A549 (cell line): Measurements from ENCODE around the gene FBXO31.

Experiments
- CHD2 ChIP-seq: fragments of 150-350 bp; IDR thresholded peaks from 2 replicates; pipeline ENCODE4 v1.6.1; 2014; ENCODE audit warnings: low read length; ENCODE audit not compliant: partially characterized antibody
- KDM1A ChIP-seq: fragments of 200-600 bp; sonication (generic); IDR thresholded peaks from 2 replicates; pipeline ENCODE4 v1.6.1; 2016; ENCODE audit warnings: low read depth, mild to moderate bottlenecking
- KDM5A ChIP-seq: fragments of 200-600 bp; sonication (generic); IDR thresholded peaks from 2 replicates; pipeline ENCODE4 v1.6.1; 2016; ENCODE audit warnings: antibody characterized with exemption, mild to moderate bottlenecking
- MAFK ChIP-seq: fragments of 450-650 bp; IDR thresholded peaks from 2 replicates; pipeline ENCODE4 v1.6.1; 2014; ENCODE audit not compliant: partially characterized antibody
- PHF8 ChIP-seq: fragments of 200-600 bp; sonication (generic); IDR thresholded peaks from 2 replicates; pipeline ENCODE4 v1.6.1; 2016; ENCODE audit warnings: low read depth, mild to moderate bottlenecking, antibody characterized with exemption, moderate library complexity, borderline replicate concordance
- POLR2A ChIP-seq: IDR thresholded peaks from 2 replicates; pipeline ENCODE4 v1.6.1; 2012; ENCODE audit warnings: mild to moderate bottlenecking, low read length
- RCOR1 ChIP-seq: fragments of 150-350 bp; IDR thresholded peaks from 2 replicates; pipeline ENCODE4 v1.6.1; 2014; ENCODE audit warnings: antibody characterized with exemption, low read length, low read depth
- SMC3 ChIP-seq: fragments of >200 bp; sonication (Bioruptor Twin); formaldehyde crosslinking; IDR thresholded peaks from 3 replicates; pipeline ENCODE4 v1.6.1; 2018; ENCODE audit warnings: inconsistent platforms
- TF ChIP-seq, protein P1 (sequence below): fragments of >200 bp; sonication (Bioruptor Twin); formaldehyde crosslinking; IDR thresholded peaks from 3 replicates; pipeline ENCODE4 v1.5.1; 2016

- TF ChIP-seq, protein P1, sequence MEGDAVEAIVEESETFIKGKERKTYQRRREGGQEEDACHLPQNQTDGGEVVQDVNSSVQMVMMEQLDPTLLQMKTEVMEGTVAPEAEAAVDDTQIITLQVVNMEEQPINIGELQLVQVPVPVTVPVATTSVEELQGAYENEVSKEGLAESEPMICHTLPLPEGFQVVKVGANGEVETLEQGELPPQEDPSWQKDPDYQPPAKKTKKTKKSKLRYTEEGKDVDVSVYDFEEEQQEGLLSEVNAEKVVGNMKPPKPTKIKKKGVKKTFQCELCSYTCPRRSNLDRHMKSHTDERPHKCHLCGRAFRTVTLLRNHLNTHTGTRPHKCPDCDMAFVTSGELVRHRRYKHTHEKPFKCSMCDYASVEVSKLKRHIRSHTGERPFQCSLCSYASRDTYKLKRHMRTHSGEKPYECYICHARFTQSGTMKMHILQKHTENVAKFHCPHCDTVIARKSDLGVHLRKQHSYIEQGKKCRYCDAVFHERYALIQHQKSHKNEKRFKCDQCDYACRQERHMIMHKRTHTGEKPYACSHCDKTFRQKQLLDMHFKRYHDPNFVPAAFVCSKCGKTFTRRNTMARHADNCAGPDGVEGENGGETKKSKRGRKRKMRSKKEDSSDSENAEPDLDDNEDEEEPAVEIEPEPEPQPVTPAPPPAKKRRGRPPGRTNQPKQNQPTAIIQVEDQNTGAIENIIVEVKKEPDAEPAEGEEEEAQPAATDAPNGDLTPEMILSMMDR: no peak
- TF ChIP-seq RCOR1 (no peak), POLR2A (no peak), CHD2 (no peak), MAFK (no peak), KDM1A (no peak), PHF8 (no peak), KDM5A (no peak), SMC3 (no peak)
Observed at GRCh38 chr16:87369117-87369765, 14.3 kb downstream of the FBXO31 start.
